HEK293 (cell line): ENCODE results near the gene CLEC6A.

ENCODE experiments used
- CTCF ChIA-PET: fragments of 350-600 bp; formaldehyde crosslinking; extraction: SDS; loops from one replicate; lab custom pipeline; 2021; ENCODE audit warnings: antibody characterized with exemption; lab: Yijun Ruan, JAX
- POLR2A ChIA-PET: fragments of 300-600 bp; formaldehyde crosslinking; extraction: SDS; loops from one replicate; lab custom pipeline; 2020; ENCODE audit warnings: antibody characterized with exemption, inconsistent platforms; lab: Yijun Ruan, JAX
- H3K27ac ChIP-seq: fragments of 200-500 bp; sonication (Bioruptor generic); 2 replicates; pipeline ENCODE4 v1.5.1; 2014; ENCODE audit warnings: low read depth, low read length, control low read depth, inconsistent platforms; ENCODE audit errors: extremely low read depth
- H3K36me3 ChIP-seq, 2 experiments: fragments of 200-500 bp in 1 of 2; sonication (Bioruptor generic) in 1 of 2; 1 replicate in 1 of 2; 2 replicates in 1 of 2; pipeline ENCODE4 v1.5.1; 2014 to 2017; ENCODE audit warnings: inconsistent platforms in 2 of 2, low read length in 2 of 2; ENCODE audit not compliant: control insufficient read depth in 2 of 2, insufficient read depth in 1 of 2
- H3K4me1 ChIP-seq: fragments of 200-500 bp; sonication (Bioruptor generic); 2 replicates; pipeline ENCODE4 v1.5.1; 2014; ENCODE audit warnings: mild to moderate bottlenecking, low read length, inconsistent platforms; ENCODE audit not compliant: control insufficient read depth, insufficient read depth
- H3K4me3 ChIP-seq: 2 replicates; pipeline ENCODE4 v1.5.1; 2011; ENCODE audit warnings: low read depth, mild to moderate bottlenecking, control low read depth, low read length, moderate library complexity
- H3K9me3 ChIP-seq: fragments of 200-500 bp; sonication (Bioruptor generic); 2 replicates; pipeline ENCODE4 v1.5.1; 2014; ENCODE audit warnings: low read depth, low read length, inconsistent platforms; ENCODE audit not compliant: control insufficient read depth, insufficient read depth
- KLF17 ChIP-seq: fragments of 450-650 bp; formaldehyde crosslinking; IDR thresholded peaks from 2 replicates; pipeline ENCODE4 v1.5.1; 2016; ENCODE audit warnings: missing biosample characterization, missing genetic modification characterization
- OVOL3 ChIP-seq: fragments of 450-650 bp; formaldehyde crosslinking; IDR thresholded peaks from 2 replicates; pipeline ENCODE4 v1.5.1; 2016; ENCODE audit warnings: missing biosample characterization, missing genetic modification characterization
- SP3 ChIP-seq: fragments of 450-650 bp; formaldehyde crosslinking; IDR thresholded peaks from 2 replicates; pipeline ENCODE4 v1.5.1; 2016; ENCODE audit warnings: missing biosample characterization, missing genetic modification characterization
- TCF7L2 ChIP-seq: IDR thresholded peaks from 2 replicates; pipeline ENCODE4 v1.6.1; 2011; ENCODE audit warnings: low read depth, mild to moderate bottlenecking, inconsistent platforms, low read length, moderate library complexity, borderline replicate concordance
- WT1 ChIP-seq: fragments of 450-650 bp; formaldehyde crosslinking; IDR thresholded peaks from 2 replicates; pipeline ENCODE4 v1.5.1; 2016; ENCODE audit warnings: missing biosample characterization, missing genetic modification characterization
- ZFP3 ChIP-seq: fragments of 450-650 bp; formaldehyde crosslinking; IDR thresholded peaks from 2 replicates; pipeline ENCODE4 v1.5.1; 2016; ENCODE audit warnings: low read depth, missing biosample characterization, missing genetic modification characterization
- ZNF112 ChIP-seq: fragments of 450-650 bp; formaldehyde crosslinking; IDR thresholded peaks from 2 replicates; pipeline ENCODE4 v1.5.0; 2017; ENCODE audit warnings: missing biosample characterization, missing genetic modification characterization
- ZNF121 ChIP-seq: fragments of 450-650 bp; formaldehyde crosslinking; IDR thresholded peaks from 2 replicates; pipeline ENCODE4 v1.5.1; 2016; ENCODE audit warnings: missing biosample characterization, missing genetic modification characterization
- ZNF140 ChIP-seq: fragments of 450-650 bp; formaldehyde crosslinking; IDR thresholded peaks from 2 replicates; pipeline ENCODE4 v1.5.1; 2016; ENCODE audit warnings: missing biosample characterization, missing genetic modification characterization
- ZNF2 ChIP-seq: fragments of 450-650 bp; formaldehyde crosslinking; IDR thresholded peaks from 2 replicates; pipeline ENCODE4 v1.5.1; 2016; ENCODE audit warnings: missing biosample characterization, missing genetic modification characterization
- ZNF354C ChIP-seq: fragments of 450-650 bp; formaldehyde crosslinking; IDR thresholded peaks from 2 replicates; pipeline ENCODE4 v1.5.1; 2016; ENCODE audit warnings: missing biosample characterization, missing genetic modification characterization, low read depth, borderline replicate concordance
- ZNF398 ChIP-seq: fragments of 450-650 bp; formaldehyde crosslinking; IDR thresholded peaks from 2 replicates; pipeline ENCODE4 v1.5.1; 2017; ENCODE audit warnings: missing biosample characterization, missing genetic modification characterization
- ZNF488 ChIP-seq: fragments of 450-650 bp; formaldehyde crosslinking; IDR thresholded peaks from 2 replicates; pipeline ENCODE4 v1.5.1; 2016; ENCODE audit warnings: missing biosample characterization, missing genetic modification characterization
- ZNF518A ChIP-seq: fragments of 450-650 bp; formaldehyde crosslinking; conservative IDR thresholded peaks from 2 replicates; pipeline ENCODE4 v1.5.1; 2016; ENCODE audit warnings: low read depth, missing biosample characterization, missing genetic modification characterization
- ZNF561 ChIP-seq: fragments of 450-650 bp; IDR thresholded peaks from 2 replicates; pipeline ENCODE4 v1.5.1; 2018; ENCODE audit warnings: missing biosample characterization, missing genetic modification characterization, borderline replicate concordance
- ZNF585B ChIP-seq: fragments of 450-650 bp; formaldehyde crosslinking; IDR thresholded peaks from 2 replicates; pipeline ENCODE4 v1.5.1; 2016; ENCODE audit warnings: missing biosample characterization, missing genetic modification characterization
- ZNF76 ChIP-seq: fragments of 450-650 bp; formaldehyde crosslinking; IDR thresholded peaks from 2 replicates; pipeline ENCODE4; 2016; ENCODE audit warnings: low read depth, missing biosample characterization, missing genetic modification characterization, borderline replicate concordance
- ZNF843 ChIP-seq: fragments of 450-650 bp; formaldehyde crosslinking; IDR thresholded peaks from 2 replicates; pipeline ENCODE4 v1.5.1; 2016; ENCODE audit warnings: missing biosample characterization, missing genetic modification characterization

The CLEC6A gene

GRCh38 chr12:8508910-8509841 is 53.4 kb downstream of the CLEC6A start (continued):
- no peak for TF ChIP-seq ZNF518A
- TF ChIP-seq ZNF843 (tag by site-specific recombination), result no peak
- no peak for TF ChIP-seq ZNF2

- CTCF ChIA-PET, result no interaction called here
- POLR2A ChIA-PET, result no interaction called here
- TF ChIP-seq ZNF561 (tag by site-specific recombination), result no peak
- TF ChIP-seq ZFP3 (tag by site-specific recombination), result no peak
- TF ChIP-seq WT1 (tag by site-specific recombination), result no peak
- TF ChIP-seq ZNF121, result no peak
- TF ChIP-seq ZNF488 (tag by site-specific recombination), result no peak
- no peak for TF ChIP-seq ZNF585B (tag by site-specific recombination)
- no peak for TF ChIP-seq OVOL3 (tag by site-specific recombination)
- TF ChIP-seq TCF7L2, result no peak
- no peak for TF ChIP-seq ZNF354C
- no peak for TF ChIP-seq ZNF76
- TF ChIP-seq KLF17, result no peak
- no peak for TF ChIP-seq ZNF140 (tag by site-specific recombination)
- Histone ChIP-seq H3K9me3 (no peaks in the 10 kb centered on the region), H3K4me1 (no peaks in the 10 kb centered on the region), H3K4me3 (no peak within 1 kb of the TSS), H3K27ac (no peak within 1 kb of the TSS), H3K36me3 (no peaks in the 10 kb centered on the region)
Observed at GRCh38 chr12:8513256-8513655, 57.5 kb downstream of the CLEC6A start, which contains the start of gene CLEC4D. CLEC4D (plus strand) TSS chr12:8513503; CDS start chr12:8513733, 230 bp downstream.

- Histone ChIP-seq H3K4me1 (no peaks in the 10 kb centered on the region), H3K36me3 (no peaks in the 10 kb centered on the region), H3K9me3 (no peaks in the 10 kb centered on the region), H3K27ac (no peak overlapping the region)
- POLR2A ChIA-PET, result no interaction called here
- TF ChIP-seq ZNF561 (tag by site-specific recombination), result no peak
- TF ChIP-seq ZNF112 (tag by site-specific recombination), result no peak
- TF ChIP-seq SP3 (tag by site-specific recombination), result no peak
- no peak for TF ChIP-seq ZNF398 (tag by site-specific recombination)
- TF ChIP-seq, all 188 proteins: peak for 0
- no peak overlapping the region for H3K4me3 ChIP-seq
- CTCF ChIA-PET, result interaction anchor here (0.7 to 0.8 kb wide), 2 partner anchors 530 to 532 kb away, joined by 3 to 6 read pairs; no protein-coding TSS in a partner anchor
Observed at GRCh38 chr12:8517971-8518370, 62.2 kb downstream of the CLEC6A start.
